Mononuclear cell (primary cell): ENCODE results near the gene CSHL1. TPM values are rescaled to one million over a fixed set of nuclear protein-coding genes. Genes with fewer than 3 reads are reported as not detected.

ENCODE experiments used
- H3K27me3 ChIP-seq: 2 replicates; pipeline ENCODE4 v1.6.0; 2011; ENCODE audit warnings: low read length, control low read depth; ENCODE audit not compliant: insufficient read depth
- H3K4me1 ChIP-seq: 2 replicates; pipeline ENCODE4 v1.5.1; 2011; ENCODE audit warnings: mild to moderate bottlenecking, low read length, control low read depth; ENCODE audit not compliant: insufficient read depth
- H3K4me3 ChIP-seq: 2 replicates; pipeline ENCODE4 v1.5.1; 2011; ENCODE audit warnings: mild to moderate bottlenecking, low read length, moderate library complexity
- H3K9me3 ChIP-seq: 2 replicates; pipeline ENCODE4 v1.5.1; 2011; ENCODE audit warnings: low read depth, mild to moderate bottlenecking, control low read depth, low read length
- total RNA-seq: library from RNA; depleted of rRNA; stranded (reverse); fragments of >200 nt; gene quantifications from one replicate; pipeline ENCODE4 v1.2.3, GENCODE V29; 2012

Gene CSHL1
- not detected for total RNA-seq

- H3K4me1 ChIP-seq, result peaks cover 6% of the 10 kb centered on the region
- H3K4me3 ChIP-seq, result no peak within 1 kb of the TSS
- no peaks in the 10 kb centered on the region for H3K27me3 ChIP-seq
- no peaks in the 10 kb centered on the region for H3K9me3 ChIP-seq
Observed at GRCh38 chr17:63911041-63911635, at the start of gene CSHL1. Gene CSHL1 (minus strand): TSS chr17:63911258. CDS start chr17:63911196, 62 bp downstream.

DNA sequence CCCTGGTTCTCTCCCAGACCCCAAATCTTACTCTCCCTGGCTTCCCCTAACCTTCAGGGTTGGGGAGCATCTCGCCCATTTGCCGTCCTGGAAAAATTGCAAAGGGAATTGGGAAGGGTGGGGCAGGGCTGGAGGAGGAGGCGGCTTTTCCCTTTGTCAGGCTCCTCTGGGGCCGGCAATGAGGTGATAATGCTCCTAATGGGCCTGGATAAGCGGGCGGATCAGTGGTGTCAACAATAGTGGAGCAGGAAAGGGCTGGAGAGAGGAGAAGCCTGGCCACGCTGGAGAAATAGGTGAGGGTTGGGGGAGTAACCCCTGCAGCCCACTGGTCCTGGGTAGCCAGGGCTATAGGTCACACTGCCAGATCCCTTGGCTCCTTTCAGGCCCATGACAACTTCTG is 49.4 kb upstream of the CSHL1 start:
- H3K4me3 ChIP-seq, result no peak overlapping the region
- no peaks in the 10 kb centered on the region for H3K9me3 ChIP-seq
- H3K4me1 ChIP-seq, result peaks cover 5% of the 10 kb centered on the region
- H3K27me3 ChIP-seq, result no peaks in the 10 kb centered on the region

- peaks cover 5% of the 10 kb centered on the region for H3K4me1 ChIP-seq
Observed at GRCh38 chr17:63960006-63960405, 48.9 kb upstream of the CSHL1 start.

DNA sequence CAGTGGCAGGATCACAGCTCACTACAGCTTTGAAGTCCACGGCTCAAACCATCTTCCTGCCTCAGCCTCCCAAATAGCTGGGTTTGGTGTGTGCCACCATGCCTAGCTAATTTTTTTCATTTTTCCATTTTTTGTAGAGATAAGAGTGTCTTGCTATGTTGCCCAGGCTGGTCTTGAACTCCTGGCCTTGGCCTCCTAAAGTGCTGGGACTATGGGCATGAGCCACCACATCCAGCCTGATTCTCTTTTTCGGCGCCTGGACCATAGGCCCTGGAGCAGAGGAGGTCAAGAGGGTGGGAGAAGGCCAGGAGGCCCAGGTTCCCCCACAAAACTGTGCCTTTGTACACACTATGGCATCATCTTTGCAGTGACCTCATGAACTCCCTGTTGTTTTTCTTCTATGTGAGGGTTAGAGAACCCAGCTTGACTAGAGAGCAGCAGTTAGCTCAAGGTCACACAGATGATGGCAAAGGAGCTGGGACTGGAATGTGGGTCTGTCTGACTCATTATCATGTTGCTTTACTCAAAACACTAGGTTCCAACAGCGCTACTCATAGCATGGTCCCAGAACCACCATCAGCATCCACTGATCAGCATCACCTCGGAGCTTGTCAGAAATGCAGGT is 45.4 kb upstream of the CSHL1 start:
- Histone ChIP-seq H3K9me3 (no peaks in the 10 kb centered on the region), H3K4me1 (peaks cover 31% of the 10 kb centered on the region), H3K4me3 (no peak overlapping the region), H3K27me3 (no peaks in the 10 kb centered on the region)

More at GRCh38 chr17:63960006-63960405, 48.9 kb upstream of the CSHL1 start:
- Histone ChIP-seq H3K9me3 (no peaks in the 10 kb centered on the region), H3K27me3 (no peaks in the 10 kb centered on the region), H3K4me3 (no peak overlapping the region)

GRCh38 chr17:63955791-63956190 is 44.7 kb upstream of the CSHL1 start:
- Histone ChIP-seq H3K4me3 (no peak overlapping the region), H3K4me1 (peaks cover 27% of the 10 kb centered on the region)

DNA sequence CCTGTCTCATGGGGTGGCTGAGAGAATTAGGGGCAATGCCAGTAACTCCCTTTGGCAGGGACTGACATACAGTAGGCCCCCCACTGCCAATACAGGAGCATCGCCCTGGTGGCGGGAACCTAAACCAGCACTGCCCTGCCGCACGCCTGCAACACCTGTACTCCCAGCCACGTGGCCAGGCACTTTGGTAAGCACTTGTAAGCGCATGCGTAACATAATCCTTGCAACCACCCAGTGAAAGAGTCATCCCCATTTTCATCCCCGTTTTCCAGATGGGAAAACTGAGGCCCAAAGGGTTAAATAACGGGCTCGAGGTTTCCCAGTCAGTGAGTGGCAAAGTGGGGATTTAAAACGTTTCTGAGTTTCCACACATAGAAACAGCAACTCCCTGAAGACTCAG is 44.2 kb upstream of the CSHL1 start:
- Histone ChIP-seq H3K4me1 (peaks cover 31% of the 10 kb centered on the region), H3K9me3 (no peaks in the 10 kb centered on the region)

More at GRCh38 chr17:63955791-63956190, 44.7 kb upstream of the CSHL1 start:
- no peaks in the 10 kb centered on the region for H3K9me3 ChIP-seq
- no peaks in the 10 kb centered on the region for H3K27me3 ChIP-seq

GRCh38 chr17:63954402-63955063 is 43.5 kb upstream of the CSHL1 start:
- no peaks in the 10 kb centered on the region for H3K27me3 ChIP-seq
- H3K4me3 ChIP-seq, result no peak overlapping the region
- H3K4me1 ChIP-seq, result peaks cover 31% of the 10 kb centered on the region

More for the DNA sequence above, 44.2 kb upstream of the CSHL1 start:
- Histone ChIP-seq H3K27me3 (no peaks in the 10 kb centered on the region), H3K4me3 (no peak overlapping the region)

DNA sequence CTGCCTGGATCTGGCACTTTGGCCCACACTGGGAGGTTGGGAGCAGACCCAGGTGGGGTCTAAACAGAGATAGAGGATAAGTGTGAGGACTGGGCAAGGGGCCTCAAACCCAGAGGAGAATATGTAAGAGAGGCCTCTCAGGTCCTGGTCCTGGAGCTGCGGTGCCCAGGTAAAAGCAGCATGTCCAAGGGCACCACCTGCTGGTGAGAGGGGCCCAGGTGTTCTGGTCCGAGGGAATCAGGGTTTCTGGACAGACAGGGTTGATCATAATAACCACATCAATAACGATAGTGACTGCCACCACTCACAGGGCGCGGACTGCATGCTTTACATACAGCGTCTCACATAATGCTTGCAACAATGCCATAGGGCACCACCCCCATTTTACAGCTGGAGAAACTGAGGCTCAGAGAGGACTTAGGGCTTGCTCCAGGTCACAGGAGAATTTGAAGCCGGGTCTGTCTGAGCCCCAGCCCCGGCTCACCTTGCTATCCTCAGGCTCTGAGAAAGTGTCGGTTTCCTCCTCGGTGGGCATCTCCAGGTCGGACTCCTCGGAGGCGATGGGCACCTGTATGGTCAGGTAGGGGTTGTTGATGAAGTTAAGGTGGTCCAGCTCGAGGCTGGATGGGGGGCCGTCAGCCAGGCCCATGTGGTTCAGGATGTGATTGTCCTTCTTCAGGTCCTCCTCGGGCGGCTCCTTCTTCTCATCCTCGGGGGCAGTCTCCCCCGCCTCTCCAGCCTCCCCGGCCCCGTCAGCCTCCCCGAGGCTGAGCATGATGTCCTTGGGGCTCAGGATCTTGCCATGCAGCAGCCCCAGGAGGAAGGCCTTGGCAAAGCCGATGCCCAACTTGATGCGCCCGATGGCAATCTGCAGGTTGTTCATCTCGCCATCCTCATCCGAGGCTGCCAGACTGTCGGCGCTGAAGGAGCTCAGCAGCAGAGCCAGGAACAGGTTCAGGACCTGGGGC is 40.2 kb upstream of the CSHL1 start:
- no peaks in the 10 kb centered on the region for H3K27me3 ChIP-seq
- H3K4me1 ChIP-seq, result peaks cover 42% of the 10 kb centered on the region
- H3K9me3 ChIP-seq, result no peaks in the 10 kb centered on the region
- H3K4me3 ChIP-seq, result no peak overlapping the region

More at GRCh38 chr17:63954402-63955063, 43.5 kb upstream of the CSHL1 start:
- H3K9me3 ChIP-seq, result no peaks in the 10 kb centered on the region

- Histone ChIP-seq H3K4me1 (peaks cover 44% of the 10 kb centered on the region), H3K27me3 (no peaks in the 10 kb centered on the region), H3K4me3 (no peak overlapping the region), H3K9me3 (no peaks in the 10 kb centered on the region)
Observed at GRCh38 chr17:63949576-63950250, 38.7 kb upstream of the CSHL1 start.

DNA sequence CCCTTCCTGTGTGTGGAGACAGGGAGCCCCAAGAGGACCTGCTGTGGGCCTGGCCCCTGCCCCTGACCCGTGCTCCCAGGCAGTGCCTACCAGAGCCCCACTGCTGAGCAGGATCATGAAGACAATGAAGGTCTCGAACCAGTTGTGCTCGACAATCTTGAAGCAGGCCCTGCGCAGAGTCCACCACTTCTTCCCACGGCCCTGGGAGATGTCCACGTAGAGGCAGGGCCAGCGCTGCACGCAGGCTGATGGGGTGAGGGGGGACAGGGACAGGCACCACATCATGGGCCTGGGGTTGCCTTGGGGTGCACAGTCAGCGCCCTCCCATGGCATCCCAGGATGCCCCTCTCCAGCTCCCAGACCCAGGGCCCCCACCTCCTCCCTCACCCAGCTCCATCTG is 37.5 kb upstream of the CSHL1 start:
- Histone ChIP-seq H3K27me3 (no peaks in the 10 kb centered on the region), H3K4me1 (peaks cover 32% of the 10 kb centered on the region), H3K9me3 (no peaks in the 10 kb centered on the region), H3K4me3 (no peak overlapping the region)

DNA sequence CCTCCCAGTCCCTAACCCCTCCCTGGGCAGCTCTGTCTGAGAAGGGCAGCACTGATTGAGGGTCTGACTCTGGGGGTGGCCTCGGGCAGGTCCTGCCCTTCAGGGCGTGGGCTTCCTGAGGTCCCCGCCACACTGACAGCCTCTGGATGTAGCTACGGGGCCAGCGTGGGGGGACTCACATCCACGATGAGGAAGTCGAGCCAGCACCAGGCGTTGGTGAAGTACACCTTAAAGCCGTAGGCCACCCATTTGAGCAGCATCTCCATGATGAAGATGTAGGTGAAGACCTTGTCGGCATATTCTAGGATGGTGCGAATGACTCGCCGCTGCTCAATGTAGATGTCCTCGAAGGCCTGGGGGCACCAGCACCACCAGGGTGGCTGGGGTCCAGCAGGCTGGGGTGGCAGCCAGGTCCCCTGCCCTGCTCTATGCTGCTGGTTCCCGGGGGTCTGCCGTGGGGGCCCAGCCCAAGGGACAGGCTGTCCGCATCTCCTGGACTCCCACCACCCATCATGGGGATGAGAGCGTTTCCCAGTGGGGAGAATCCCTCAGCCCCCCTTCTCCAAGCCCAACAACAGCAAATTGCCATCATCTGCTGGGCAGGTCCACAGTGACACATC is 36.8 kb upstream of the CSHL1 start:
- Histone ChIP-seq H3K4me1 (peaks cover 27% of the 10 kb centered on the region), H3K9me3 (no peaks in the 10 kb centered on the region), H3K27me3 (no peaks in the 10 kb centered on the region), H3K4me3 (no peak overlapping the region)

GRCh38 chr17:63946440-63947363 is 35.6 kb upstream of the CSHL1 start:
- no peaks in the 10 kb centered on the region for H3K27me3 ChIP-seq
- peaks cover 21% of the 10 kb centered on the region for H3K4me1 ChIP-seq
- H3K9me3 ChIP-seq, result no peaks in the 10 kb centered on the region
- no peak overlapping the region for H3K4me3 ChIP-seq

- H3K4me3 ChIP-seq, result no peak overlapping the region
- no peaks in the 10 kb centered on the region for H3K9me3 ChIP-seq
- H3K27me3 ChIP-seq, result no peaks in the 10 kb centered on the region
- H3K4me1 ChIP-seq, result peaks cover 21% of the 10 kb centered on the region
Observed at GRCh38 chr17:63945784-63946439, 34.9 kb upstream of the CSHL1 start.
